Stimulated activated CD8-positive, alpha-beta memory T cell treated with anti-CD3 and anti-CD28 coated beads, Interleukin-12 subunit alpha, Interleukin-12 subunit beta, amount 100 ng/mL, for 1 hour (primary cell): Measurements from ENCODE around the gene RHAG.
"Not testable (repeated sequence)": the region's sequence is repeated elsewhere in the genome, so short reads cannot be mapped to it uniquely, and the experiment has no call there.

ENCODE experiments used
- DNase-seq: peaks from one replicate; pipeline ENCODE4 v3.0.0-alpha.2; 2020; ENCODE audit warnings: low read depth

Gene RHAG

GRCh38 chr6:49635978-49636712, 494 bp downstream of the RHAG start:
- DNase-seq: no peak

GRCh38 chr6:49635480-49635879, 1.2 kb downstream of the RHAG start:
- no peak for DNase-seq

- DNase-seq: no peak
Measured at GRCh38 chr6:49634836-49635218, 1.8 kb downstream of the RHAG start.

- no peak for DNase-seq
Measured at GRCh38 chr6:49634092-49634835, 2.4 kb downstream of the RHAG start.

- no peak for DNase-seq
Measured at GRCh38 chr6:49633541-49633940, 3.1 kb downstream of the RHAG start.

- DNase-seq: no peak
Measured at GRCh38 chr6:49632727-49633126, 3.9 kb downstream of the RHAG start.

- not testable (repeated sequence) for DNase-seq
Measured at GRCh38 chr6:49629485-49630088, 7.1 kb downstream of the RHAG start.

- no peak for DNase-seq
Measured at GRCh38 chr6:49626811-49627210, 9.8 kb downstream of the RHAG start.

- no peak for DNase-seq
Measured at GRCh38 chr6:49618257-49618656, 18.4 kb downstream of the RHAG start.

- not testable (repeated sequence) for DNase-seq
Measured at GRCh38 chr6:49614144-49614543, 22.5 kb downstream of the RHAG start.

GRCh38 chr6:49609285-49609684, 27.4 kb downstream of the RHAG start:
- no peak for DNase-seq

GRCh38 chr6:49608275-49608674, 28.4 kb downstream of the RHAG start:
- DNase-seq: not testable (repeated sequence)

GRCh38 chr6:49607391-49607982, 29.2 kb downstream of the RHAG start:
- DNase-seq: no peak

GRCh38 chr6:49606721-49607390, 29.8 kb downstream of the RHAG start:
- no peak for DNase-seq

- DNase-seq: not testable (repeated sequence)
Measured at GRCh38 chr6:49604080-49604479, 32.6 kb downstream of the RHAG start.

GRCh38 chr6:49587262-49587661, 49.4 kb downstream of the RHAG start:
- not testable (repeated sequence) for DNase-seq

- DNase-seq: no peak
Measured at GRCh38 chr6:49582529-49582928, 54.1 kb downstream of the RHAG start.

- no peak for DNase-seq
Measured at GRCh38 chr6:49579649-49580048, 57.0 kb downstream of the RHAG start.

GRCh38 chr6:49576618-49577017, 60.0 kb downstream of the RHAG start:
- no peak for DNase-seq

- DNase-seq: no peak
Measured at GRCh38 chr6:49570474-49571079, 66.1 kb downstream of the RHAG start.

- no peak for DNase-seq
Measured at GRCh38 chr6:49565855-49566254, 70.8 kb downstream of the RHAG start.

- DNase-seq: no peak
Measured at GRCh38 chr6:49565261-49565660, 71.4 kb downstream of the RHAG start.
